GM19395 (cell line): ENCODE results near the gene LYRM4.

ENCODE experiments used
- ATAC-seq: cut with Tn5 transposase; IDR thresholded peaks from one replicate; pipeline ENCODE4 v1.9.1; 2021; ENCODE audit warnings: mild to moderate bottlenecking, moderate library complexity; ENCODE audit not compliant: unreplicated experiment

Gene LYRM4

DNA sequence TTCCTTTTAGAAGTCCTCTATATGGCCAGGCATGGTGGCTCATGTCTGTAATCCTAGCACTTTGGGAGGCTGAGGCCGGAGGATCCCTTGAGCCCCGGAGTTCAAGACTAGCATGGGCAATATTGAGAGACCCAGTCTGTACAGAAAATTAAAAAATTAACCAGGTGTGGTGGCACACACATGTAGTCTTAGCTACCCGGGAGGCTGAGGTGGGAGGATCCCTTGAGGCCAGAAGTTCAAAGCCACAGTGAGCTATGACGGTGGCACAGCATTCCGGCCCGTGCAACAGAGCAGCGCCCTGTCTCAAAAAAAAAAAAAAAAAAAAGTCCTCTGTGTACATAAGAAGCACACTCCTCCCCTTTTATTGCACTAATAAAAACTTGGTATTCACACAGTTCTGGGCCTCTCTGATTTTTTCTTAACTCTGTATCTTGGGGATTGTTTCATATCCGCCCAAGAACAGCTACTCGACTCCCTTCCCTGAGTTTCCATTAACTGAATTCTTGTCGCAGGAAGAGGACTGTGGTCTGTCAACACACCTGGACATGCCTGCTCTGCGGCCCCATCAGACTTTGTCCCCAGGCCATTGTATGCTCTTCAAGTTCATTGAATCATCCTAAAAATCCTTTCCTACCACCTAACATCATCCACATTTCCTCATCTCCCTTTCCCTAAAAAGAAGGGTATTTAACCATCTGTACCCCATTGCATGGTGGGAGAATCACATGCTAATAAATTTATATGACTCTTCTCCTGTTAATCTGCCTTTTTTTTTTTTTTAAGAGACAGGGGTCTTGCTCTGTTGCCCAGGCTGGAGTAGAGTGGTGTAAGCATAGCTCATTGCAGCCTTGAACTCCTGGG lies 201.5 kb downstream of the LYRM4 start:
- ATAC-seq: no peak
